Panc1 (cell line): Measurements from ENCODE around the gene PPP4C. TPM values are rescaled to one million over a fixed set of nuclear protein-coding genes. Genes with fewer than 3 reads are reported as not detected.

Experiments
- ATAC-seq: fragments of 200-7000 bp; cut with Tn5 transposase; 2 replicates; pipeline ENCODE4 v1.9.1; 2020; ENCODE audit warnings: mild to moderate bottlenecking, moderate library complexity
- BruUV-seq: library from RNA; stranded (reverse); fragments of 400-500 nt; replicated peaks from 2 replicates; lab custom pipeline; 2021; lab: Mats Ljungman, UMichigan
- CTCF ChIA-PET: fragments of 300-600 bp; sonication (Branson Sonifier 250); formaldehyde crosslinking; loops from one replicate; lab custom pipeline; 2022; ENCODE audit warnings: antibody characterized with exemption; lab: Charles Lee
- POLR2A ChIA-PET: fragments of 300-600 bp; sonication (Branson Sonifier 250); formaldehyde crosslinking; loops from one replicate; lab custom pipeline; 2022; ENCODE audit warnings: antibody characterized with exemption; lab: Charles Lee
- DNase-seq: peaks from one replicate; pipeline ENCODE4 v3.0.0-alpha.2; 2010; ENCODE audit warnings: low read depth, low spot score
- H3K27ac ChIP-seq: 2 replicates; pipeline ENCODE4 v1.5.1; 2011; ENCODE audit warnings: mild to moderate bottlenecking, low read length, inconsistent platforms
- H3K27me3 ChIP-seq: fragments of 200-500 bp; sonication (Bioruptor generic); 2 replicates; pipeline ENCODE4 v1.6.0; 2014; ENCODE audit warnings: low read length, inconsistent platforms; ENCODE audit not compliant: control insufficient read depth, insufficient read depth
- H3K36me3 ChIP-seq: fragments of 200-500 bp; sonication (Bioruptor generic); 2 replicates; pipeline ENCODE4 v1.5.1; 2014; ENCODE audit warnings: inconsistent platforms, mild to moderate bottlenecking, low read length, moderate library complexity; ENCODE audit not compliant: control insufficient read depth, insufficient read depth
- H3K4me1 ChIP-seq: 2 replicates; pipeline ENCODE4 v1.5.1; 2011; ENCODE audit warnings: inconsistent platforms, mild to moderate bottlenecking, low read length, moderate library complexity; ENCODE audit not compliant: control insufficient read depth, insufficient read depth
- H3K4me3 ChIP-seq, 2 experiments: 2 replicates each; pipeline ENCODE4 v1.5.1; 2011 to 2012; ENCODE audit warnings: low read depth in 2 of 2, low read length in 2 of 2, mild to moderate bottlenecking in 2 of 2, inconsistent platforms in 1 of 2, moderate library complexity in 1 of 2
- H3K9me3 ChIP-seq: fragments of 200-500 bp; sonication (Bioruptor generic); 2 replicates; pipeline ENCODE4 v1.5.1; 2014; ENCODE audit warnings: low read depth, mild to moderate bottlenecking, inconsistent platforms, low read length, moderate library complexity; ENCODE audit not compliant: control insufficient read depth, insufficient read depth
- CTCF ChIP-seq: fragments of 450-650 bp; IDR thresholded peaks from 2 replicates; pipeline ENCODE4 v1.5.1; 2017; ENCODE audit warnings: mild to moderate bottlenecking
- POLR2AphosphoS5 ChIP-seq: IDR thresholded peaks from 2 replicates; pipeline ENCODE4 v1.6.1; 2012; ENCODE audit warnings: mild to moderate bottlenecking, low read depth, low read length, moderate library complexity
- REST ChIP-seq, 2 experiments: IDR thresholded peaks; 2 replicates each; pipeline ENCODE4 v1.6.1; 2011 to 2012; ENCODE audit warnings: low read depth in 2 of 2, control low read depth in 1 of 2, low read length in 1 of 2, mild to moderate bottlenecking in 1 of 2, moderate library complexity in 1 of 2; ENCODE audit not compliant: insufficient read depth in 1 of 2
- SIN3A ChIP-seq: IDR thresholded peaks from 2 replicates; pipeline ENCODE4 v1.6.1; 2012; ENCODE audit warnings: low read depth, mild to moderate bottlenecking, low read length, moderate library complexity, borderline replicate concordance; ENCODE audit not compliant: insufficient read depth
- TCF7L2 ChIP-seq: IDR thresholded peaks from 2 replicates; pipeline ENCODE4 v1.6.1; 2011; ENCODE audit warnings: mild to moderate bottlenecking, low read depth, low read length, inconsistent platforms
- in situ Hi-C: cut with HindIII; loops from 2 replicates; pipeline ENCODE4 v1.10.0; 2016; ENCODE audit warnings: low sequenced_read_pairs, low pct_unique_long_range_greater_than_20kb
- intact Hi-C: fragments of 100-400 bp; cut with micrococcal nuclease; formaldehyde crosslinking; loops from one replicate; pipeline ENCODE4 v1.10.0; 2022; ENCODE audit not compliant: unreplicated experiment
- total RNA-seq: library from RNA; stranded (reverse); gene quantifications from one replicate; pipeline ENCODE4 v1.2.1, GENCODE V29; 2021; ENCODE audit not compliant: unreplicated experiment

PPP4C gene
- total RNA-seq, 1 experiment from 2014 or later, result 186 TPM

- Histone ChIP-seq H3K36me3 (peaks cover 35% of the 10 kb centered on the region), H3K4me1 (peaks cover 33% of the 10 kb centered on the region), H3K27ac (peak overlapping the region; percentile 77), H3K27me3 (no peaks in the 10 kb centered on the region), H3K9me3 (no peaks in the 10 kb centered on the region), H3K4me3 (peak overlapping the region; percentile 1 to 92; a peak in 3 of 4 replicates)
- POLR2A ChIA-PET, result no interaction called here
- no peak for TF ChIP-seq REST (IDR thresholded peaks at IDR 0.05; ENCODE audit: insufficient read depth in 1 of 2, low read depth in 2 of 2, low read length in 1 of 2)
- TF ChIP-seq TCF7L2, result no peak
- TF ChIP-seq SIN3A, result 0 out of 2 replicates have a peak, but pooled peaks have one; percentile 15
- no peak; the same call in 1 of the 2 replicates for TF ChIP-seq POLR2AphosphoS5
- peak; percentile 72 for TF ChIP-seq CTCF
- DNase-seq (no peak), ATAC-seq (no peak)
- no TSS peak for BruUV-seq
- intact Hi-C loops, result no loop called here
- in situ Hi-C loops, result no loop called here
- CTCF ChIA-PET, result no interaction called here
Observed at GRCh38 chr16:30068750-30069610, 6.8 kb upstream of the PPP4C start.

GRCh38 chr16:30069611-30070462, 6.0 kb upstream of the PPP4C start:
- peaks cover 30% of the 10 kb centered on the region for H3K4me1 ChIP-seq
- peak overlapping the region; percentile 4 to 31 for H3K4me3 ChIP-seq
- H3K9me3 ChIP-seq, result no peaks in the 10 kb centered on the region
- in situ Hi-C loops (no loop called here), intact Hi-C loops (no loop called here)
- ChIA-PET POLR2A (interaction anchor here (0.7 kb wide), 1 partner anchor 87 kb away, joined by 3 read pairs; no protein-coding TSS in a partner anchor), CTCF (no interaction called here)
- ATAC-seq (no peak), DNase-seq (no peak)
- peak overlapping the region; percentile 68; the same call in 1 of the 2 replicates for H3K27ac ChIP-seq
- no peak for TF ChIP-seq REST (IDR thresholded peaks at IDR 0.05; ENCODE audit: insufficient read depth in 1 of 2, low read depth in 2 of 2, low read length in 1 of 2)
- TF ChIP-seq TCF7L2, result no peak
- TF ChIP-seq SIN3A, result 0 out of 2 replicates have a peak, but pooled peaks have one; percentile 12
- TF ChIP-seq CTCF, result no peak
- peaks cover 35% of the 10 kb centered on the region for H3K36me3 ChIP-seq
- TSS peak; percentile 71 for BruUV-seq
- no peaks in the 10 kb centered on the region for H3K27me3 ChIP-seq
